ENCODE data around the gene LYST.

DNA sequence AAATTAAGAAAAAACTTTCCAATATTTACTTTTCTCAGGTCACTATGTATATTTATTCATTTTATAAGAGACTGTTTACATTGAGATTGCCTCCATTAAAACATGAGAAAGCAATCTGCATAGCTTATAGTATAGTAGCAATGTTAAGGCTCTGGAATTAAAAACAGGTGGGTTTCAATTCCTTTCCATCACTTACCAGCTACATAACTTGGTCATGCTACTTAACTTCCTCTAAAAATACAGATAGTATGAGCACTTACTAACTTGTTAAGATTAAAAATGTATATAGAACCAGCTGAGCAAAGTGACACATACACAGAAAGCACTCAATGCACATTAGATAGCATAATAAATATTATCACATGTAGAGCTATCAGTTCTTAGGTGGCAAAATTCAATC, 76.6 kb downstream of the LYST start:
- TF ChIP-seq, protein P1, sequence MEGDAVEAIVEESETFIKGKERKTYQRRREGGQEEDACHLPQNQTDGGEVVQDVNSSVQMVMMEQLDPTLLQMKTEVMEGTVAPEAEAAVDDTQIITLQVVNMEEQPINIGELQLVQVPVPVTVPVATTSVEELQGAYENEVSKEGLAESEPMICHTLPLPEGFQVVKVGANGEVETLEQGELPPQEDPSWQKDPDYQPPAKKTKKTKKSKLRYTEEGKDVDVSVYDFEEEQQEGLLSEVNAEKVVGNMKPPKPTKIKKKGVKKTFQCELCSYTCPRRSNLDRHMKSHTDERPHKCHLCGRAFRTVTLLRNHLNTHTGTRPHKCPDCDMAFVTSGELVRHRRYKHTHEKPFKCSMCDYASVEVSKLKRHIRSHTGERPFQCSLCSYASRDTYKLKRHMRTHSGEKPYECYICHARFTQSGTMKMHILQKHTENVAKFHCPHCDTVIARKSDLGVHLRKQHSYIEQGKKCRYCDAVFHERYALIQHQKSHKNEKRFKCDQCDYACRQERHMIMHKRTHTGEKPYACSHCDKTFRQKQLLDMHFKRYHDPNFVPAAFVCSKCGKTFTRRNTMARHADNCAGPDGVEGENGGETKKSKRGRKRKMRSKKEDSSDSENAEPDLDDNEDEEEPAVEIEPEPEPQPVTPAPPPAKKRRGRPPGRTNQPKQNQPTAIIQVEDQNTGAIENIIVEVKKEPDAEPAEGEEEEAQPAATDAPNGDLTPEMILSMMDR (conservative IDR thresholded peaks at IDR 0.05 in 1 of 2, IDR thresholded peaks at IDR 0.05 in 1 of 2; ENCODE audit: low read depth in 1 of 2, low read length in 2 of 2), result no peak
- TF ChIP-seq EZH2 (IDR thresholded peaks at IDR 0.05; ENCODE audit: low read length, missing control alignments), result no peak

All from fibroblast of lung (primary cell).